Measurements from ENCODE around the gene DNM3.

DNM3 gene

DNA sequence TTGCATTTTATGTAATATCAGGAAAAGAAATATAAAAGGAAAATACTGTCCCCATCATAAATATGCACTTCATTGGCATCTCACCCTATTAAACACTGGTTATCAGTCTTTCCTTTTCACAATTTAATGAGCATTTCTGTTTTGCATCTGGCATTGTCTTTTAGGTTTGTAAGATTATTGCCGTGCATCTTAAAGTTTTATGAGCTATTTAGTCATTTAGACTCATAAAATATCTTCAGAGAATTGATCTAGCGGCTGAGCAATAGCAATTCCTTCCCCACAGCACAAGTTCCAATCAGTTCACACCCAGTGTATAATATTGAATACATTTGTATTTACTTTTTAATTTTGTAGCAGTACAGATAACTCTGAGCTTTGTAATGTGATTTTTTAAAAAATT lies 466.8 kb downstream of the DNM3 start:
- DNase-seq (ENCODE audit: extremely low read depth, low read depth): no peak
- TF ChIP-seq, protein P1, sequence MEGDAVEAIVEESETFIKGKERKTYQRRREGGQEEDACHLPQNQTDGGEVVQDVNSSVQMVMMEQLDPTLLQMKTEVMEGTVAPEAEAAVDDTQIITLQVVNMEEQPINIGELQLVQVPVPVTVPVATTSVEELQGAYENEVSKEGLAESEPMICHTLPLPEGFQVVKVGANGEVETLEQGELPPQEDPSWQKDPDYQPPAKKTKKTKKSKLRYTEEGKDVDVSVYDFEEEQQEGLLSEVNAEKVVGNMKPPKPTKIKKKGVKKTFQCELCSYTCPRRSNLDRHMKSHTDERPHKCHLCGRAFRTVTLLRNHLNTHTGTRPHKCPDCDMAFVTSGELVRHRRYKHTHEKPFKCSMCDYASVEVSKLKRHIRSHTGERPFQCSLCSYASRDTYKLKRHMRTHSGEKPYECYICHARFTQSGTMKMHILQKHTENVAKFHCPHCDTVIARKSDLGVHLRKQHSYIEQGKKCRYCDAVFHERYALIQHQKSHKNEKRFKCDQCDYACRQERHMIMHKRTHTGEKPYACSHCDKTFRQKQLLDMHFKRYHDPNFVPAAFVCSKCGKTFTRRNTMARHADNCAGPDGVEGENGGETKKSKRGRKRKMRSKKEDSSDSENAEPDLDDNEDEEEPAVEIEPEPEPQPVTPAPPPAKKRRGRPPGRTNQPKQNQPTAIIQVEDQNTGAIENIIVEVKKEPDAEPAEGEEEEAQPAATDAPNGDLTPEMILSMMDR (IDR thresholded peaks at IDR 0.05; ENCODE audit: low read depth, low read length): no peak

DNA sequence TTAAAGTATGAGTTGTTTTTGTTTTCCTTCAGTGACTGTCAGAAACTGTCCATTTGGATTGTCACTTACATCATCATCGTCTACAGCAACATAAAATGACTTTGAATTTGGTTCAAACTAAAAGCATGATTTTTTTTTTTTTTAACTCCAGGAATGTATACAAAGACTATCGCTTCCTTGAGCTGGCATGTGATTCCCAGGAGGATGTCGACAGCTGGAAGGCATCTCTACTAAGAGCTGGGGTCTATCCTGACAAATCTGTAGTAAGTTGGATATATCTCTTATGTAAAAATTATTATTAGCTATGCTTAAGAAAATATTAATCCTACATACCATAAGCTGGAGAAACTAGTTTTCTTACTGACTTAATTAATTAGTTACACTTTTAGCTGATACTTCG lies 467.3 kb downstream of the DNM3 start:
- TF ChIP-seq, protein P1 (IDR thresholded peaks at IDR 0.05; ENCODE audit: low read depth, low read length): no peak
- no peak for DNase-seq (ENCODE audit: extremely low read depth, low read depth)

DNA sequence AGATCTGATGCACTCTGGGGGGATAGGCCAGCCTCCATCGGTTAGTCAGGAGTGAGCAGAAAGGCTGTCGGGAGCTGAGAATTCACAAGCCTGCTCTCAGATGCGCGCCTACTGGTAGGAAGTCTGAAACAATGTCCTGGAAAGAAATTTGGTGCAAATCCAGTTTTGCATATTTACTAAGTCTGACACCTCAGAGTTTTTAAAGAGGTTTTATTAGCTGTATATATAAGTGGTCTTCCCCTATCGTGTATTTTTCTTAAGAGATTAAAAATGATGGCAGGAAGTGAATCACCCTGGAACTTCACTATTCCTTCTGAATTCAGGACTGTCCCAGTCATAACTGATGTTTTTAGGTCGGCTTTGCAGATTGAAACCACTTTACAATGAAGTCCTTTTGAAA lies 479.4 kb downstream of the DNM3 start:
- TF ChIP-seq, protein P1 (IDR thresholded peaks at IDR 0.05; ENCODE audit: low read depth, low read length): no peak

DNA sequence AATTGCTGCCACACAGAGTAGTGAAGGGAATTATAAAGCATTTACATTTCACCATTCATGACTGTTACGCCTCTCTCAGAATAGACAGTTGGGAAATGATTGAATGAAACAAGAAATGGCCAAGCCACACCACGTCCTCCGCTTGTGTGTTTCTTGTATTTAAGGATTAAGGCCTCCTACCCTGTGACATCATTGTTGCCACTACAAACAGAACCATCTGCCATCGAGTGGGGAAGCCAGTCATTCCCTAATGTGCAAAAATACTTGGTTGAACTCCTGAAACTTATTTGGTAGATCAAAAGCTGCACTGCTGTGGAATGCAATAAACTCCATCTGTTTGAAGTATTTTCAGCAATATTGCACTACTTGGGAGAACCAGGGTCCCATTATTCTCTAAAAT lies 480.2 kb downstream of the DNM3 start:
- TF ChIP-seq, protein P1 (IDR thresholded peaks at IDR 0.05; ENCODE audit: low read depth, low read length): no peak
- DNase-seq (ENCODE audit: extremely low read depth, low read depth): no peak

More for the DNA sequence above, 479.4 kb downstream of the DNM3 start:
- DNase-seq (ENCODE audit: extremely low read depth, low read depth): no peak

DNA sequence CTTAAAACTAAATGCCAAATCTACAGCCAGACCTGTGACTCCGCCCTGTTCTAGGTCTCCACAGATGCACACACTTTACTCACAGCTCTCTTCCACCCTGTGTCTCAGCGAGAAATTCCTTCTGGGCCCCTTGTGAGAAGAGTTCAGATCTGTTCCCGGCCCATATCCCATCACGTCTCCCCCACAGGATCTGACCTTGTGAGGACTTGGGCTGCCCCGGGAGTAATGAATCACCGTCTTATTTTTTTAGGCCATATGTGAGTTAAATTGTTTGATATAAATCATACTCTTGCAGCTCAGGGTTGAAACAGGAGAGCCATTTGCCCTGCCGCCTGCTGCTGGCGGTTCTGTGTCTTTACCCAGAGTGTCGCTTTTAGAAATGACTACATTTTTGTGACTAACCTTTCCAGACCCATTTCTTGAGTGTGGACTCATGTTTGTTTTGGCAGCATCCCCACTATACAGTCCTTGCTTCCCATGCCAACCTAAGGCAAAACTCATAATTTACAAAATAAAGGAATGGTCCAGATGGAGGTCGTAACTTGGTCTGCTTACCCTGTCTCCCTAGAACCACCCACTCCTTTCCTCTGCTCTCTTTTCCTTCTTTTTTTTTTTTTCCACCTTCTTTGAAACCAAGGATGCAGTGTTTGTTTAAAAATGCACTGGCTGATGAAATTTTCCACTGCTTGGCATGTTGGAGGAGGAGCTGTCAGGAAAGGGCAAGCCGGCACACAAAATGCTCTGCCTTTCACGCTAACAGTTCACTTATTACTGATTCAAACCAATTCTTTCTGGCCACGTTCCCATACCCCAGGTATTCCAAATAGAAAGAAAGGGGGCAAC lies 481.1 kb downstream of the DNM3 start:
- DNase-seq (ENCODE audit: extremely low read depth, low read depth): peak; percentile 75
- TF ChIP-seq, protein P1 (IDR thresholded peaks at IDR 0.05; ENCODE audit: low read depth, low read length): no peak; the same call in 1 of the 2 replicates

DNA sequence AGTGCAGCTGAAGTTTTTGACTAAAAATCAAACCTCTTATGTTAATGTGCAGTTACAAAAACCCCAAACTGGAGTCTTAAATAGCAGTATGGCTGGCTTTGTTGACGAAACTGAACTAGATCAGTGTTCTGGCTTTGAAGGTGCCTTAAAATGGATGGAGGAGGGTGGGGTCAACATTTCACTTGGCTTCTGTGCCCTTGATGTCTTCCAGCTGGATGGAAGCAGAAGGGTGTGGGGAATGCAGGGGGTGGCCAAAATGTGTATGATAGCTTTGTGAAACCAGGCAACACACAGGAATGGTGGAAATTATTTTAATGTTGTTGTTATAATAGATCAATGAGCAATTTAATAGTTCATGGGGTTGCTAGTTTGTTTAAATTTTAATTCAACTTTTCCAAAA lies 482.4 kb downstream of the DNM3 start:
- DNase-seq (ENCODE audit: extremely low read depth, low read depth): no peak

DNA sequence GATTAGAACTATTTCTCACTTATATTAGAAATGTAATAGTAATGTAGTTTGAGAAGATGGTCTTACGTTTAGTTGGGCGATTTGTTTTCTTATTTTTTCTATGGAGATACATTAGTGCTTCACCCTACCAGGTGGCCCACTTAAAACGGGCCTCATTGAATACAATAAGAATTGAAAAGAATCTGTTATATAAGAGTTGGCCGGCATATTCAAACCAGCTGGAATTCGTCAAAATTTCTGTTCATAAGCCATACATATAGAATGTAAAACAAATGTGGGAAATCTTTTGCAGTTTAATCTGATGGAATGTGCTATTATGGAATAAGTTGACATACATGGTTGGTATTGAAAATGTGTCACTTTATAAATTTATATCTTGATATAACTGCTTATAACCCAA lies 482.8 kb downstream of the DNM3 start:
- TF ChIP-seq, protein P1 (IDR thresholded peaks at IDR 0.05; ENCODE audit: low read depth, low read length): no peak
- DNase-seq (ENCODE audit: extremely low read depth, low read depth): no peak

More for the DNA sequence above, 482.4 kb downstream of the DNM3 start:
- TF ChIP-seq, protein P1 (IDR thresholded peaks at IDR 0.05; ENCODE audit: low read depth, low read length): no peak

All from AG09319 (cell line).